ENCODE data around the gene CTCFL. TPM values are rescaled to one million over a fixed set of nuclear protein-coding genes. Genes with fewer than 3 reads are reported as not detected.

The CTCFL gene
- total and polyA plus RNA-seq, 8 donors: not detected

DNA sequence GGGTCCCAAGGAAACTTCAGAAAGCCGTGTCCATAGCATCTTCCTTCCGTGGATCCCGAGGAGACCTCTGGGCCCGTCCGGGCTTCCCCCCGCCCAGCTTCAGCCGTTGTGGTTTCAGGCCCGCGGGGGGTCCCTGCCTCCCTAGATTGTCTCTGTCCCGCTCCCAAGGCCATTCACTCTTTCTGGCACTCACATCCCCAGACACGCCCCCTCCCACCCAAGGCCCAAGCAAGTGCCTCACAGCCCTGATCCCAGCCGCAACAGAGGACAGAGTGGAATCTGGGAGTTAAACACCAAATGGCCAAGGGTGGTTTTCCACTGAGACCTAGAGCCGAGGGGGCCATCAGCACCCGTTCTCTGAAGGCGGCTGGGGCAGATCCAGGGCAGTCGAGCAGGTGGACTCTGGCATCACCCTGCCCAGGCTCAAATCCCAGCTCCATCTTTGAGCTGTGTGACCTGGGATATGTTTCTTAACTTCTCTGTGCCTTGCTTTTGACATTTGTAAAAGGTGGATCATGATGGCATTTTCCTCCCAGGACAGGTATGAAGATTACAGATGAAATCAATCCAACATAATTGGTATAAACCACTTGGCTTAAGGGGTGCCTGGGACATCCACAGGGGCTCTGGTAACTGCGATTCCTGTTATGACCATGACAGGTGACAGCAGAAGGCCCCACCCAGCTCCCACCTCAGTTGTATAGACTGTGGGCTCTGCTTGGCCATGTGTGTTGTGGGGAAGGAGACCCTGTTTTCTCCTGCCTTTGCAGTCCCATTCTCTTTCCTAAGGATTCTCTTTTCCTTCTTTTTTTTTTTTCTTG is 48.1 kb downstream of the CTCFL start:
- H3K27me3 ChIP-seq: peaks cover 0 to 16% (median 0%) of the 10 kb centered on the region in 3 donors
- H3K27ac ChIP-seq: no peak overlapping the region
- 63 to 76% (median 71%) methylated on average over 16 to 17 of the region's 17 CpGs for WGBS, 5 donors
- TF ChIP-seq POLR2A (IDR thresholded peaks at IDR 0.05): no peak
- no peak for TF ChIP-seq EP300 (IDR thresholded peaks at IDR 0.05)
- TF ChIP-seq POLR2AphosphoS5 (IDR thresholded peaks at IDR 0.05): no peak
- TF ChIP-seq, protein P1, sequence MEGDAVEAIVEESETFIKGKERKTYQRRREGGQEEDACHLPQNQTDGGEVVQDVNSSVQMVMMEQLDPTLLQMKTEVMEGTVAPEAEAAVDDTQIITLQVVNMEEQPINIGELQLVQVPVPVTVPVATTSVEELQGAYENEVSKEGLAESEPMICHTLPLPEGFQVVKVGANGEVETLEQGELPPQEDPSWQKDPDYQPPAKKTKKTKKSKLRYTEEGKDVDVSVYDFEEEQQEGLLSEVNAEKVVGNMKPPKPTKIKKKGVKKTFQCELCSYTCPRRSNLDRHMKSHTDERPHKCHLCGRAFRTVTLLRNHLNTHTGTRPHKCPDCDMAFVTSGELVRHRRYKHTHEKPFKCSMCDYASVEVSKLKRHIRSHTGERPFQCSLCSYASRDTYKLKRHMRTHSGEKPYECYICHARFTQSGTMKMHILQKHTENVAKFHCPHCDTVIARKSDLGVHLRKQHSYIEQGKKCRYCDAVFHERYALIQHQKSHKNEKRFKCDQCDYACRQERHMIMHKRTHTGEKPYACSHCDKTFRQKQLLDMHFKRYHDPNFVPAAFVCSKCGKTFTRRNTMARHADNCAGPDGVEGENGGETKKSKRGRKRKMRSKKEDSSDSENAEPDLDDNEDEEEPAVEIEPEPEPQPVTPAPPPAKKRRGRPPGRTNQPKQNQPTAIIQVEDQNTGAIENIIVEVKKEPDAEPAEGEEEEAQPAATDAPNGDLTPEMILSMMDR (IDR thresholded peaks at IDR 0.05): no peak
- peaks cover 0 to 51% (median 17%) of the 10 kb centered on the region in 4 donors for H3K4me1 ChIP-seq
- H3K4me3 ChIP-seq: no peak overlapping the region
- DNase-seq: no peak
- H3K9me3 ChIP-seq: no peaks in the 10 kb centered on the region
- no peaks in the 10 kb centered on the region for H3K36me3 ChIP-seq
- intact Hi-C loops (cut with DNase I; ENCODE audit: low total_unique reads): no loop called here

DNA sequence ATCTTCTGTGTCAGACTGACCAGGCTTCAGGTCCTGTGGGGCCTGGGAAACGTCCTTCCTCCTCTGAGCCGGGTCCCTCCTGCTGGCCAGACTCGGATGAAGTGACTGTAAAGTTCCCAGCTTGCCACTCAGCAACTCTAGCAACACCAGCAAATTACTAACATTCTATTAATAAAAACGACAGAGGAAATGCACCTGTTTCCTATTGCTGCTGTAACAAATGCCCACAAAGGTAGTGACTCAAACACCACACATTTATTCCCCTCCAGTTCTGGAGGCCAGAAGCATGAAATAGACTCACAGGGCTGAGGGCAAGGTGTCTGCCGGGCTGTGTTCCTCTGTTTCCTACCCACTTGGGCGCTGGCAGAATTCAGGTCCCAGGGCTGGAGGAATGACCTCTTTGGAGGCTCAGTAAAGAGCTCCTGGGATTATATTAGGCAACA is 48.8 kb downstream of the CTCFL start:
- no peak for TF ChIP-seq POLR2A (IDR thresholded peaks at IDR 0.05)
- TF ChIP-seq, protein P1 (IDR thresholded peaks at IDR 0.05): no peak
- TF ChIP-seq EP300 (IDR thresholded peaks at IDR 0.05): no peak
- TF ChIP-seq POLR2AphosphoS5 (IDR thresholded peaks at IDR 0.05): no peak
- H3K27ac ChIP-seq: no peak overlapping the region
- no peaks in the 10 kb centered on the region for H3K9me3 ChIP-seq
- intact Hi-C loops (cut with DNase I; ENCODE audit: low total_unique reads): no loop called here
- WGBS, 5 donors: 39 to 53% (median 49%) methylated on average over 6 of the region's 6 CpGs
- DNase-seq: peak in 1 of 2 donors; percentile 44
- H3K4me1 ChIP-seq: peaks cover 0 to 44% (median 13%) of the 10 kb centered on the region in 4 donors
- H3K36me3 ChIP-seq: no peaks in the 10 kb centered on the region
- no peak overlapping the region for H3K4me3 ChIP-seq
- peaks cover 0 to 11% (median 0%) of the 10 kb centered on the region in 3 donors for H3K27me3 ChIP-seq

GRCh38 chr20:57475388-57476083 is 49.4 kb downstream of the CTCFL start:
- DNase-seq: no peak
- WGBS, 5 donors: 77 to 88% (median 81%) methylated on average over 8 of the region's 8 CpGs
- Histone ChIP-seq H3K27ac (no peak overlapping the region), H3K36me3 (no peaks in the 10 kb centered on the region), H3K9me3 (no peaks in the 10 kb centered on the region), H3K4me1 (peaks cover 0 to 38% (median 10%) of the 10 kb centered on the region in 4 donors), H3K4me3 (no peak overlapping the region), H3K27me3 (peaks cover 0 to 16% (median 0%) of the 10 kb centered on the region in 3 donors)
- no peak for TF ChIP-seq EP300 (IDR thresholded peaks at IDR 0.05)
- no peak for TF ChIP-seq POLR2A (IDR thresholded peaks at IDR 0.05)
- no peak for TF ChIP-seq POLR2AphosphoS5 (IDR thresholded peaks at IDR 0.05)
- TF ChIP-seq, protein P1 (IDR thresholded peaks at IDR 0.05): no peak
- intact Hi-C loops (cut with DNase I; ENCODE audit: low total_unique reads): no loop called here

DNA sequence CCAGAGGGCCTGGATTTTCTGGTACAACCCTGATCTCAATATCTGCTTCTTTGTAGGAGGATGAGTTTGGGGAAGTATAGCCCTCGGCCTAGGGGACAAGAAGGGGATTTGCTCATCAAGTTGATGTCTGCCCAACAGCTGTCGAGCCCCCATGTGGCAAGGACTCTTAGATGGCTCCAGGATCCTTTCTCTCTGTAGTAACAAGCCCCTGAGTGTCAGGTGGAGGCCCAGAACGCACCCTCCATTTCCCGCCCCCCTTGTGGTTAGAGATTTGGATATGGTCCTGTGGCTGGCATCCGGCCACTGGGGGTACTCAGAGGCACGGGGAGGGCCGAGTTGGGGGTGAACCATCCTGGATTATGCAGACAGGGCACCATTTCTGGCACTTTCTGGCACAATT is 50.1 kb downstream of the CTCFL start:
- peaks cover 0 to 17% (median 0%) of the 10 kb centered on the region in 3 donors for H3K27me3 ChIP-seq
- intact Hi-C loops (cut with DNase I; ENCODE audit: low total_unique reads): no loop called here
- DNase-seq: no peak
- peaks cover 0 to 37% (median 10%) of the 10 kb centered on the region in 4 donors for H3K4me1 ChIP-seq
- 61 to 74% (median 72%) methylated on average over 5 to 7 of the region's 7 CpGs for whole genome bisulfite sequencing, 5 donors
- H3K27ac ChIP-seq: no peak overlapping the region
- no peaks in the 10 kb centered on the region for H3K9me3 ChIP-seq
- no peaks in the 10 kb centered on the region for H3K36me3 ChIP-seq
- H3K4me3 ChIP-seq: no peak overlapping the region
- TF ChIP-seq, protein P1 (IDR thresholded peaks at IDR 0.05): no peak
- TF ChIP-seq POLR2A (IDR thresholded peaks at IDR 0.05) (no peak), EP300 (IDR thresholded peaks at IDR 0.05) (no peak), POLR2AphosphoS5 (IDR thresholded peaks at IDR 0.05) (no peak)
